A549 (cell line): Measurements from ENCODE around the gene DPM3.

ENCODE experiments used
- BHLHE40 ChIP-seq: IDR thresholded peaks from 2 replicates; pipeline ENCODE4 v1.6.1; 2012; ENCODE audit warnings: low read depth, low read length, inconsistent platforms
- CHD4 ChIP-seq: fragments of 200-600 bp; sonication (generic); IDR thresholded peaks from 2 replicates; pipeline ENCODE4 v1.6.1; 2016; ENCODE audit warnings: antibody characterized with exemption, mild to moderate bottlenecking, borderline replicate concordance
- HDAC2 ChIP-seq: fragments of 200-600 bp; sonication (generic); IDR thresholded peaks from 2 replicates; pipeline ENCODE4 v1.6.1; 2016
- MAFK ChIP-seq: fragments of 450-650 bp; IDR thresholded peaks from 2 replicates; pipeline ENCODE4 v1.6.1; 2014; ENCODE audit not compliant: partially characterized antibody
- MAZ ChIP-seq: fragments of 150-350 bp; IDR thresholded peaks from 2 replicates; pipeline ENCODE4 v1.6.1; 2014; ENCODE audit warnings: antibody characterized with exemption, low read depth, low read length, borderline replicate concordance
- NFE2L2 ChIP-seq: fragments of 150-350 bp; conservative IDR thresholded peaks from 2 replicates; pipeline ENCODE4 v1.6.1; 2014; ENCODE audit warnings: low read length
- POLR2A ChIP-seq: IDR thresholded peaks from 2 replicates; pipeline ENCODE4 v1.6.1; 2012; ENCODE audit warnings: mild to moderate bottlenecking, low read length
- POLR2AphosphoS2 ChIP-seq: conservative IDR thresholded peaks from 2 replicates; pipeline ENCODE4 v1.6.1; 2012; ENCODE audit warnings: low read length, improper control_type of control experiment, inconsistent platforms
- SMC3 ChIP-seq: fragments of >200 bp; sonication (Bioruptor Twin); formaldehyde crosslinking; IDR thresholded peaks from 3 replicates; pipeline ENCODE4 v1.6.1; 2018; ENCODE audit warnings: inconsistent platforms
- ZFP36 ChIP-seq: fragments of 450-650 bp; IDR thresholded peaks from 2 replicates; pipeline ENCODE4 v1.6.1; 2014; ENCODE audit warnings: borderline replicate concordance; ENCODE audit not compliant: partially characterized antibody
- TF ChIP-seq, protein P1 (sequence below): fragments of >200 bp; sonication (Bioruptor Twin); formaldehyde crosslinking; IDR thresholded peaks from 3 replicates; pipeline ENCODE4 v1.5.1; 2016
- TF ChIP-seq, protein P2 (sequence below): IDR thresholded peaks from 2 replicates; pipeline ENCODE4 v1.6.1; 2012
- TF ChIP-seq, protein P3 (sequence below): fragments of 450-650 bp; IDR thresholded peaks from 2 replicates; pipeline ENCODE4 v1.6.1; 2014; ENCODE audit warnings: antibody characterized with exemption

DNA sequence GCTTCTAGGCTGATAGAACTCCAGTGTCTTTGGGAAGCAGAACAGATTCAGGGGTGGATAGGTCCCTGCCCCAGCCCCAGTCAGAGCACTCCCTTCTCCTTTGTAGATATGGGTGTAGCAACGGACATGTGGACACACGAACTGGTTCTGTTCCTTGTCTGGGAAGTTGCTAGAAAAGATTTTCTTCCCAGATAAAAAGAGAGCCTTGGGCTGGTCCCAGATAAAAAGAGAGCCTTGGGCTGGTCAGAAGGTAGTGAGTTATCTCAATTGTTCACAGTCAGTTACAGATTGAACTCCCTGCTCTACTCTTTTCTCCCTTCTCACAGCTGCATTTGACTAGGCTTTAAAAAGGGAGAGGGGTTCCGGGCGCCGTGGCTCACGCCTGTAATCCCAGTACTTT, 20.1 kb downstream of the DPM3 start:
- no peak for TF ChIP-seq MAFK
- no peak for TF ChIP-seq POLR2A
- TF ChIP-seq SMC3: no peak
- TF ChIP-seq, protein P1, sequence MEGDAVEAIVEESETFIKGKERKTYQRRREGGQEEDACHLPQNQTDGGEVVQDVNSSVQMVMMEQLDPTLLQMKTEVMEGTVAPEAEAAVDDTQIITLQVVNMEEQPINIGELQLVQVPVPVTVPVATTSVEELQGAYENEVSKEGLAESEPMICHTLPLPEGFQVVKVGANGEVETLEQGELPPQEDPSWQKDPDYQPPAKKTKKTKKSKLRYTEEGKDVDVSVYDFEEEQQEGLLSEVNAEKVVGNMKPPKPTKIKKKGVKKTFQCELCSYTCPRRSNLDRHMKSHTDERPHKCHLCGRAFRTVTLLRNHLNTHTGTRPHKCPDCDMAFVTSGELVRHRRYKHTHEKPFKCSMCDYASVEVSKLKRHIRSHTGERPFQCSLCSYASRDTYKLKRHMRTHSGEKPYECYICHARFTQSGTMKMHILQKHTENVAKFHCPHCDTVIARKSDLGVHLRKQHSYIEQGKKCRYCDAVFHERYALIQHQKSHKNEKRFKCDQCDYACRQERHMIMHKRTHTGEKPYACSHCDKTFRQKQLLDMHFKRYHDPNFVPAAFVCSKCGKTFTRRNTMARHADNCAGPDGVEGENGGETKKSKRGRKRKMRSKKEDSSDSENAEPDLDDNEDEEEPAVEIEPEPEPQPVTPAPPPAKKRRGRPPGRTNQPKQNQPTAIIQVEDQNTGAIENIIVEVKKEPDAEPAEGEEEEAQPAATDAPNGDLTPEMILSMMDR: no peak
- TF ChIP-seq BHLHE40: no peak
- no peak for TF ChIP-seq HDAC2
- TF ChIP-seq, protein P2, sequence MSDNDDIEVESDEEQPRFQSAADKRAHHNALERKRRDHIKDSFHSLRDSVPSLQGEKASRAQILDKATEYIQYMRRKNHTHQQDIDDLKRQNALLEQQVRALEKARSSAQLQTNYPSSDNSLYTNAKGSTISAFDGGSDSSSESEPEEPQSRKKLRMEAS: no peak
- TF ChIP-seq, protein P3, sequence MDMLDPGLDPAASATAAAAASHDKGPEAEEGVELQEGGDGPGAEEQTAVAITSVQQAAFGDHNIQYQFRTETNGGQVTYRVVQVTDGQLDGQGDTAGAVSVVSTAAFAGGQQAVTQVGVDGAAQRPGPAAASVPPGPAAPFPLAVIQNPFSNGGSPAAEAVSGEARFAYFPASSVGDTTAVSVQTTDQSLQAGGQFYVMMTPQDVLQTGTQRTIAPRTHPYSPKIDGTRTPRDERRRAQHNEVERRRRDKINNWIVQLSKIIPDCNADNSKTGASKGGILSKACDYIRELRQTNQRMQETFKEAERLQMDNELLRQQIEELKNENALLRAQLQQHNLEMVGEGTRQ: no peak
- no peak for TF ChIP-seq NFE2L2
- TF ChIP-seq ZFP36: no peak
- no peak for TF ChIP-seq CHD4
- no peak for TF ChIP-seq MAZ
- TF ChIP-seq POLR2AphosphoS2: no peak
